GM12878 (cell line): ENCODE results near the gene HADHA. TPM values are rescaled to one million over a fixed set of nuclear protein-coding genes. Genes with fewer than 3 reads are reported as not detected.

Experiments
- ATAC-seq: fragments of 200-7000 bp; cut with Tn5 transposase; 3 replicates; pipeline ENCODE4 v1.9.1; 2020; ENCODE audit warnings: mild to moderate bottlenecking, moderate library complexity
- BruUV-seq: library from RNA; stranded (reverse); fragments of 400-500 nt; replicated peaks from 2 replicates; lab custom pipeline; 2021; lab: Mats Ljungman, UMichigan
- CTCF ChIA-PET: fragments of 300-600 bp; sonication (Branson Sonifier 250); formaldehyde crosslinking; extraction: SDS; loops from one replicate; lab custom pipeline; 2021; ENCODE audit warnings: inconsistent platforms; lab: Yijun Ruan, JAX
- POLR2A ChIA-PET: fragments of 350-600 bp; formaldehyde crosslinking; extraction: SDS; loops from one replicate; lab custom pipeline; 2021; ENCODE audit warnings: inconsistent platforms; lab: Charles Lee
- RAD21 ChIA-PET: fragments of 300-600 bp; sonication (Branson Sonifier 250); formaldehyde crosslinking; loops from one replicate; lab custom pipeline; 2023; ENCODE audit warnings: antibody characterized with exemption; ENCODE audit not compliant: unreplicated experiment; lab: Charles Lee
- SMC1A ChIA-PET: fragments of 300-600 bp; sonication (Branson Sonifier 250); formaldehyde crosslinking; loops from one replicate; lab custom pipeline; 2023; ENCODE audit not compliant: unreplicated experiment, uncharacterized antibody; lab: Charles Lee
- DNase-seq: peaks from one replicate; pipeline ENCODE4 v3.0.0-alpha.2; 2011; ENCODE audit warnings: low read depth, low spot score
- FAIRE-seq: peaks from 3 replicates; lab custom pipeline; 2011; peaks lifted over from hg19 to GRCh38; lab: Jason Lieb, UNC
- H2AFZ ChIP-seq: 2 replicates; pipeline ENCODE4 v1.6.0; 2011; ENCODE audit warnings: low read depth, low read length, control low read depth; ENCODE audit not compliant: control insufficient read depth
- H3K27ac ChIP-seq: 2 replicates; pipeline ENCODE4 v1.5.1; 2011; ENCODE audit warnings: control low read depth; ENCODE audit not compliant: control insufficient read depth, insufficient read depth
- H3K27me3 ChIP-seq, 2 experiments: replicated peaks in 1 of 2; 2 replicates each; pipeline versions ENCODE4 v1.6.0 to v1.6.1; 2011; ENCODE audit warnings: low read length in 1 of 2; ENCODE audit not compliant: control insufficient read depth in 2 of 2, insufficient read depth in 2 of 2
- H3K36me3 ChIP-seq, 2 experiments: 2 replicates each; pipeline ENCODE4 v1.5.1; 2011; ENCODE audit warnings: low read length in 1 of 2; ENCODE audit not compliant: control insufficient read depth in 2 of 2, insufficient read depth in 2 of 2
- H3K4me1 ChIP-seq: 2 replicates; pipeline ENCODE4 v1.6.1; 2011; ENCODE audit warnings: mild to moderate bottlenecking, low read length, moderate library complexity, mixed read lengths; ENCODE audit not compliant: control insufficient read depth, insufficient read depth
- H3K4me2 ChIP-seq: 2 replicates; pipeline ENCODE4 v1.6.0; 2011; ENCODE audit warnings: control low read depth; ENCODE audit not compliant: control insufficient read depth, insufficient read depth
- H3K4me3 ChIP-seq: fragments of 200-600 bp; sonication (generic); 2 replicates; pipeline ENCODE4 v1.5.1; 2016
- H3K79me2 ChIP-seq: 2 replicates; pipeline ENCODE4 v1.6.0; 2011; ENCODE audit warnings: low read length; ENCODE audit not compliant: control insufficient read depth, insufficient read depth
- H3K9ac ChIP-seq: 2 replicates; pipeline ENCODE4 v1.8.0; 2011; ENCODE audit warnings: low read length, control low read depth, mixed read lengths; ENCODE audit not compliant: control insufficient read depth, insufficient read depth
- H3K9me3 ChIP-seq: replicated peaks from 3 replicates; pipeline ENCODE4 v1.5.1; 2011; ENCODE audit warnings: mild to moderate bottlenecking, low read length; ENCODE audit not compliant: control insufficient read depth, insufficient read depth
- H4K20me1 ChIP-seq: 2 replicates; pipeline ENCODE4 v1.6.0; 2011; ENCODE audit not compliant: control insufficient read depth, insufficient read depth
- CBX3 ChIP-seq: fragments of 200-600 bp; sonication (generic); IDR thresholded peaks from 2 replicates; pipeline ENCODE4 v1.6.1; 2016; ENCODE audit warnings: low read depth, borderline replicate concordance
- E2F8 ChIP-seq: fragments of 450-650 bp; IDR thresholded peaks from 2 replicates; pipeline ENCODE4 v1.6.1; 2018; ENCODE audit warnings: mild to moderate bottlenecking, low read depth, moderate library complexity; ENCODE audit not compliant: partially characterized antibody
- ELK1 ChIP-seq: IDR thresholded peaks from 2 replicates; pipeline ENCODE4 v1.6.1; 2012; ENCODE audit warnings: low read depth, low read length, improper control_type of control experiment
- ESRRA ChIP-seq: IDR thresholded peaks from 2 replicates; pipeline ENCODE4 v1.6.1; 2012; ENCODE audit warnings: mild to moderate bottlenecking, low read length, improper control_type of control experiment
- IRF4 ChIP-seq: IDR thresholded peaks from 2 replicates; pipeline ENCODE4 v1.6.1; 2011; ENCODE audit warnings: low read depth, low read length
- IRF5 ChIP-seq: fragments of 450-650 bp; IDR thresholded peaks from 2 replicates; pipeline ENCODE4 v1.6.1; 2017; ENCODE audit warnings: borderline replicate concordance
- MAX ChIP-seq: IDR thresholded peaks from 2 replicates; pipeline ENCODE4 v1.6.1; 2012; ENCODE audit warnings: low read depth, low read length, improper control_type of control experiment
- MEF2B ChIP-seq: fragments of 450-650 bp; IDR thresholded peaks from 2 replicates; pipeline ENCODE4 v1.6.1; 2018; ENCODE audit warnings: mild to moderate bottlenecking, moderate library complexity; ENCODE audit not compliant: partially characterized antibody, poor library complexity, severe bottlenecking
- MTA2 ChIP-seq: fragments of 450-650 bp; IDR thresholded peaks from 2 replicates; pipeline ENCODE4 v1.6.1; 2016; ENCODE audit warnings: low read depth, mild to moderate bottlenecking, moderate library complexity
- PBX3 ChIP-seq: IDR thresholded peaks from 2 replicates; pipeline ENCODE4 v1.6.1; 2011; ENCODE audit warnings: mild to moderate bottlenecking, low read depth, low read length, moderate library complexity; ENCODE audit not compliant: insufficient replicate concordance
- PML ChIP-seq: IDR thresholded peaks from 2 replicates; pipeline ENCODE4 v1.6.1; 2012; ENCODE audit warnings: low read length, inconsistent platforms
- RB1 ChIP-seq: fragments of 450-650 bp; formaldehyde crosslinking; IDR thresholded peaks from 2 replicates; pipeline ENCODE4 v1.6.1; 2017; ENCODE audit warnings: mild to moderate bottlenecking, borderline replicate concordance
- SKIL ChIP-seq: fragments of 450-650 bp; IDR thresholded peaks from 2 replicates; pipeline ENCODE4 v1.6.1; 2017; ENCODE audit warnings: mild to moderate bottlenecking, low read depth, inconsistent platforms; ENCODE audit not compliant: poor library complexity, severe bottlenecking
- SMARCA5 ChIP-seq: fragments of 450-650 bp; IDR thresholded peaks from 2 replicates; pipeline ENCODE4 v1.6.1; 2017; ENCODE audit warnings: mild to moderate bottlenecking
- STAT1 ChIP-seq: fragments of 450-650 bp; conservative IDR thresholded peaks from 2 replicates; pipeline ENCODE4 v1.6.1; 2014; ENCODE audit warnings: antibody characterized with exemption, mild to moderate bottlenecking
- WGBS: methylation state at CpG from one replicate; pipeline ENCODE4 v1.1.6; 2016; ENCODE audit warnings: low lambda C conversion rate; ENCODE audit not compliant: insufficient replicate concordance, insufficient coverage; ENCODE audit errors: missing lambda C conversion rate; 5-methylcytosine and 5-hydroxymethylcytosine counted together
- in situ Hi-C: fragments of 300-500 bp; cut with MboI; formaldehyde crosslinking; loops from 9 replicates; pipeline ENCODE4 v1.14.3; 2018; ENCODE audit warnings: mixed read lengths
- intact Hi-C: fragments of 100-400 bp; cut with micrococcal nuclease; formaldehyde crosslinking; loops from one replicate; pipeline ENCODE4 v1.14.2; 2022; ENCODE audit not compliant: unreplicated experiment
- polyA plus RNA-seq, 11 experiments: library from polyadenylated mRNA; depleted of rRNA in 4 of 11; unstranded in 6 of 11; stranded (reverse) in 5 of 11; fragments of >200 nt; fragmentation: Nextera tagmentation in 4 of 11; fragmentation: Illumina TruSeq in 1 of 11; extraction: Ambion mirVana in 4 of 11; extraction: Trizol in 1 of 11; gene quantifications; 1 replicate in 1 of 11; 2 replicates in 10 of 11; pipeline versions ENCODE4 v1.2.1 to v1.2.3, GENCODE V29; 2011 to 2016; ENCODE audit warnings: inconsistent platforms in 2 of 11, missing spikeins in 2 of 11, low read depth in 1 of 11
- total RNA-seq, 4 experiments: library from RNA; depleted of rRNA in 3 of 4; stranded (reverse); fragments of >200 nt in 3 of 4; fragmentation: Illumina TruSeq in 1 of 4; extraction: Trizol in 1 of 4; gene quantifications; 2 replicates each; pipeline versions ENCODE4 v1.2.1 to v1.2.3, GENCODE V29; 2013 to 2021

Gene HADHA
- total and polyA plus RNA-seq, 10 of the 15 experiments (the other 5 are each of a cell fraction or from before 2014, with no cell fraction given), result 109 to 207 (median 165) TPM

GRCh38 chr2:26172189-26172870 lies 72.1 kb downstream of the HADHA start:
- Histone ChIP-seq H3K4me1 (no peaks in the 10 kb centered on the region), H3K79me2 (no peaks in the 10 kb centered on the region), H2AFZ (no peak overlapping the region), H4K20me1 (no peaks in the 10 kb centered on the region; the same call in 1 of the 2 replicates), H3K4me3 (no peak overlapping the region), H3K27me3 (peaks cover 0 to 7% of the 10 kb centered on the region in 2 experiments; a peak in 3 of 4 replicates), H3K9ac (no peak overlapping the region), H3K36me3 (no peaks in the 10 kb centered on the region), H3K4me2 (peak overlapping the region; percentile 48; the same call in 1 of the 2 replicates), H3K27ac (no peak overlapping the region), H3K9me3 (no peaks in the 10 kb centered on the region)
- DNase-seq, result no peak
- POLR2A ChIA-PET, result no interaction called here
- SMC1A ChIA-PET, result no interaction called here
- in situ Hi-C loops (no loop called here), intact Hi-C loops (no loop called here)
- no peak for ATAC-seq
- BruUV-seq, result no TSS peak
- RAD21 ChIA-PET, result no interaction called here
- CTCF ChIA-PET, result no interaction called here
- 58% methylated on average over 20 of the region's 56 CpGs for WGBS
- FAIRE-seq, result no peak
- no peak for TF ChIP-seq SMARCA5
- no peak for TF ChIP-seq RB1
- TF ChIP-seq PML, result no peak
- no peak for TF ChIP-seq STAT1
- no peak for TF ChIP-seq ESRRA
- no peak for TF ChIP-seq IRF5
- TF ChIP-seq IRF4, result no peak
- no peak for TF ChIP-seq E2F8
- TF ChIP-seq SKIL, result no peak
- TF ChIP-seq PBX3, result no peak
- no peak for TF ChIP-seq MEF2B
- no peak for TF ChIP-seq MTA2
- TF ChIP-seq CBX3, result no peak
- no peak for TF ChIP-seq ELK1
- TF ChIP-seq MAX, result no peak
